AG08395 (cell line): ENCODE measurements around the gene ACSS1.

Experiments
- DNase-seq: peaks from one replicate; pipeline ENCODE4 v3.0.0; 2012; ENCODE audit warnings: mixed read lengths, low spot score

The ACSS1 gene

DNA sequence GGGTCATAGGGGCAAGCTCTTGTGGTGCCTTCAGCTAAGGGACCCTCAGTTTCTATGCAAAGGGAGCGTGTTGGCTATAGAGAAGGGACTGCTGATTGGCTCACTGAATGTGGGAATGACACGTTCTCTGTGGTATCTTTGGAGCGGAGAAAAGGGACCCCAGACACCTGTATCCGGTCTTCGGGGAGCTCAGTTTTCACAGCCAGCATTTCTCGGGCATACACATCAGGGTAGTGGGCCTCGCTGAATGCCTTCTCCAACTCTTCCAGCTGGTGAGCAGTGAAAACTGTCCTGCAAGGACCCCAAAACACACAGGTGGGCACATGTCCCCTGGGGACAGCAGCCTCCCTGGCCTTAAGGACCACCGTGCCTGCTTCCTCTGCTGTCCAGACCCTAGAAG, 20.7 kb upstream of the ACSS1 start:
- DNase-seq, result no peak

DNA sequence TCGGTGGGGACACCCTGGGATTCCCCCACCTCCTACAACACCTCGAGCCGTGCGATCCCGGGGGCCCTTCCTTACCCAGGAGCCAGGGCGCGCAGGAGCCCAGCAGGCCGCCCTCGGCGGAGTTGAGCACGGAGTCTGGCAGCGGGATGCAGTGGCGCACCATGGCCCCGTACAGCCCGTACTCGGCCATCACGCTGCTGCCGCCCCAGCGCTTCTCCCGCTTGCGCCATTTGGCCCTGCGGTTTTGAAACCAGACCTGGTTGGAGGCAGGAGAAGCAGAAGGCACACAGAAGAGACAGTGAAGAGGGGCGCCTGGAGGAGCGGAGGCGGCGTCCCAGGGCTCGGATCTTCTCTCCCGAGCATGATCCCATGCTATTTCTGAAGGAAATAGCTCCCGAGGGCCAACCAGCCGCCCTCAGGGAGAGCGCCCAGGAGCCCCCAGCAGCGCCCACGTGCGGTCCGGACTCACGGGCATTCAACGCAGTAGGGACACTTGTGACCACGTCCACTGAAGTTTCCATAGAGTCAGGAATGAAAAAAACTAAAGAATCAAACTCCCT, 19.8 kb upstream of the ACSS1 start:
- peak; percentile 38 for DNase-seq

- DNase-seq, result peak; percentile 46
Observed at GRCh38 chr20:25076731-25077609, 19.0 kb upstream of the ACSS1 start.

- DNase-seq, result no peak
Observed at GRCh38 chr20:25076201-25076600, 18.3 kb upstream of the ACSS1 start.

- no peak for DNase-seq
Observed at GRCh38 chr20:25073544-25073943, 15.6 kb upstream of the ACSS1 start.

- no peak for DNase-seq
Observed at GRCh38 chr20:25072226-25072811, 14.4 kb upstream of the ACSS1 start.

- DNase-seq, result no peak
Observed at GRCh38 chr20:25071734-25072133, 13.8 kb upstream of the ACSS1 start.

DNA sequence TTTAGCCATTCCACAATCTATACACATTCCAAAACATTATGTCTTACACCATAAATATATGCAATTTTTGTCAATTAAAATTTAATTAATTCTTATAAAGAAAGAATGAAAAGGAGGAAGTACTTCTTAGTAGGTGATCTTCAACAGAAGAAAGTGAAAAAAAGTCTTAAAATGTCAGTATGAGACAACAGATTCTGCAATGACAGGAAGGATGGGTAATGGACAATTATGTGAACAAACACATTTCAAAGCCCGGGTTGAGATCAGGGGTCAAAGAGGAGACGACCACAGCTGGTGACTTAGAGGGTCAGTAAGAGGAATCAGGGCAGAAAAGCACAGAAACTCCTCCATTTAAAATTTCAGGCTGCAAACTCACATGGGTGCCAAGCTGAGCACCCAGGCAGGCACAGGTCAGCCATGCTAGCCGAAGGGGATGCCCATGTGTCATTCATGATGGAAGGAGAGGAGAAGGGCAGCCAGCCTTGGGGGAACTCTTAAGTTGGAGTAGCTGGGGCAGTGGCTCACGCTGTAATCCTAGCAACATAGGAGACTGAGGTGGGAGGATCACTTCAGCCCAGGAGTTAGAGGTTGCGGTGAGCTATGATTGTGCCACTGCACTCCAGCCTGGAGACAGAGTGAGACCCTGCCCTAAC, 13.0 kb upstream of the ACSS1 start:
- DNase-seq, result no peak

GRCh38 chr20:25067102-25067987, 9.4 kb upstream of the ACSS1 start:
- no peak for DNase-seq

DNA sequence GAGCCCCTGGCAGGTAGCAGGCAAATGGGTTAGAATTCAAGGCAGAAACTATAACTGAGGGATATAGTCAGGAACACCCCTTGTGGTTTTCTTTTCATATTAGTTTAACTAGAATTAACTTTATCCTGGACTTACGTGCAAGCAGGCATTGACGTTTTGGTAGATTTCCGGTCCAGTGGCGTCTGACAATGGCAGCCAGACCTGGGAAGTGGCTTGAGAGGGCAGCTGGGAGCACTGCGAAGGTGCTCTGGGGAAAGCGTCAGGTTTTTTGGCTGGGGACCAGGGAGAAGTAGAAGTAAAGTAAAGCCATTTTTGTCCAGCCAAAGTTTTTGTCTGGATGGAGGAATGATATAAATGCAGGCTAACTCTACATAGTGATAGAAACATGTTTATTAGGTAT, 8.4 kb upstream of the ACSS1 start:
- DNase-seq, result no peak

DNA sequence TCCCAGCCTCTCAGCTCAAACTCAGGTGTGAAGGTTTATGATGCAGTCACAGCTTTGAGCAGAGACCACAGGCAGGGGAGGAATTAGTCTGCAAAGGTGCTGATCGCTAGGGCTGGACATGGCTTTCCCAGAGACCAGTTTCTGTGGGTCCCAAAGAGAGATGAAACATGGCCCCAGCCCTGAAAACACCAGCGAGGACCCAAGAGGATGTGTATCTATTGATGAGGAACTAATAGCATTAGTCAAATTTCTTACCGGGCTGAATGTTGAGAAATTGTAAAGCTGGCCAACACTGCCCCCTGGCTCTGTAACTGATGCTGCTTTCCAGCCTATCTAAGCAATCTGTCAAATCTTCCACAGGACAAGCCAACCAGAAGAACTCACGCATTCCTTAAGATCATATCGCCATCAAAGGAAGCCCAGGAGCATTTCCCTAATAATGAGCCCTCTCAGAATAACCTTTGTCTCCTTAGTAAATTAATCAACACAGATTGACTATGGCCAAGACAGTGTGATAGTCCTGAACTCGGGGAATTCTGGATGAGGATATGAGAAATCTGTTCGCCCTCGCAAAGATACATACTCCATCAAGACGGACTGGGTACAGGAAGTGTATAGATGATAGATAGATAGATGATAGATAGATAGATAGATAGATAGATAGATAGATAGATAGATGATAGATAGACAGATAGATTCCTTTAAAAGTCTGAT, 7.8 kb upstream of the ACSS1 start:
- DNase-seq, result peak; percentile 67

DNA sequence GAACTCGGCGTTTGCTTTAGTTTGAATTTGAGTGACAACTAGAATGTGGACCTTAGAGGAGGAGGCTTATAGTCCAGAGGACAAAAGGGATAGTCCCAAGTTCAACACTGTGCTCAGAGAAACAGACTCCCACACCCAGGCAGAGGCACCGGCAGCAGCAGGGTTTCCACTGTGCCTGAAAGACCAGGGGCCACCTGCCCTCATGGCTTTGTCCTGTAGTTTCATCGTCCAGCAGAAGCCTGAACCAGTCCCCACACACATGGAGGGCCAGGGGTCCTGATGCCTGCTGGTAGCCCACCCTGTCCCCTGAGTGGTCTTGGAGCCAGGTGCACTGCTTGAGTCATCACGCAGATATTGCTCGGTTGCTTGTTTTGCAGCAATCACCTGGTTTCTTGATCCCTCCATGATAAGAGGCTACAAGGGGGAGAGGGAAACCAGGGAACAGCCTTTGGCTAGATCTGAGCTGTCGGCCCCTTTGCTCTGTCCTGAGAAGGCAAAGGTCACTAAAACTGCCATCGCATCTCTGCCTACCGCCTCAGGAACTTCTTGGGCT, 7.2 kb upstream of the ACSS1 start:
- no peak for DNase-seq

DNA sequence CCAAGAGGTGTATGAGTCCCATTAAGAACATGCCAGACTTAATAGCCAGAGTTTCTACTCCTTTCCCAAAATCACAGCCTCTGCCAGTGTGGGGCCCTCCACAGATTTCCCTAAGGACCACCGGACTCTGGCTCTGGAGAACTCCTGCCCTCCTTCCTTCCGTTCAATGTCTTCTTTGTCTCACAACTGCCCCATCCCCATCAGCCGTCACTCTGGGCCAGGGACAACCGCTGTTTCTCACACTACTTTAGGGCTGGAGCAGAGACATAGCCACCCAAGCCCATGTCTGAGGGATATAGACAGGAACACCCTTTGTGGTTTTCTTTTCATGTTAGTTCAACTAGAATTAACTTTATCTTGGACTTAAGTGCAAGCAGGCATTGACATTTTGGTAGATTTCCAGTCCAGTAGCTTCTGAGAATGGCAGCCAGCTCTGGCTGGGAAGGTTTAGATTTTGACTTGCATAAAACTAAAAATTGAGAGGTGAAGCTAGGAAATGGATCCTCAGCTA, 6.7 kb upstream of the ACSS1 start:
- no peak for DNase-seq

- DNase-seq, result no peak
Observed at GRCh38 chr20:25063981-25064380, 6.0 kb upstream of the ACSS1 start.

GRCh38 chr20:25063546-25063945, 5.6 kb upstream of the ACSS1 start:
- DNase-seq, result no peak

- DNase-seq, result no peak
Observed at GRCh38 chr20:25062841-25063240, 4.9 kb upstream of the ACSS1 start.

GRCh38 chr20:25061821-25062530, 4.0 kb upstream of the ACSS1 start:
- DNase-seq, result no peak

- no peak for DNase-seq
Observed at GRCh38 chr20:25061103-25061799, 3.3 kb upstream of the ACSS1 start.

GRCh38 chr20:25059866-25060465, 2.0 kb upstream of the ACSS1 start:
- no peak for DNase-seq
